ENCODE results near the gene HYAL1. TPM values are rescaled to one million over a fixed set of nuclear protein-coding genes. Genes with fewer than 3 reads are reported as not detected.

The HYAL1 gene
- polyA plus RNA-seq, 2 of the 4 experiments (the other 2 are of a cell fraction) = 0.62 to 1.1 TPM

DNA sequence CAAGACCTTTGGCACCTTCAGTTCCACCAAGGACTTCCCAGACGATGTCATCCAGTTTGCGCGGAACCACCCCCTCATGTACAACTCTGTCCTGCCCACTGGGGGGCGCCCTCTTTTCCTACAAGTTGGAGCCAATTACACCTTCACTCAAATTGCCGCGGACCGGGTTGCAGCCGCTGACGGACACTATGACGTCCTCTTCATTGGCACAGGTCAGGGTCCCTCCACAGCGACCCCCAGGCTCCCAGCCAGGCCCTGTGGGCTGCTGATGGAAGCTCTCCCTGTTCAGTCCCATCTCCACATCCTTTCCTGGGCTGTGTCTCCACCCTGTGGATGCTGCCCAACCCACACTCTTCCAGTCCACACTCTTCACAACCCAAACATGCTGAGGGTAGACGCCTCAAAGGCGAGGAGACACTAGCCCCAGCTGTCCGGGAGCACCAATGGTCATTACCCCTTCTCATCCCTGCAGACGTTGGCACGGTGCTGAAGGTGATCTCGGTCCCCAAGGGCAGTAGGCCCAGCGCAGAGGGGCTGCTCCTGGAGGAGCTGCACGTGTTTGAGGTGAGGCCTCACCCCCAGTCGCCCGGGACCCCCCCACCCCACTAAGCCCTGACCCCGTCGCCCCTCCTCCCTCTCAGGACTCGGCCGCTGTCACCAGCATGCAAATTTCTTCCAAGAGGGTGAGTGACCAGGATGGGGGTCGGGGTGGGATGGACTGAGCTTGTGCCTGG is 28.8 kb downstream of the HYAL1 start:
- Histone ChIP-seq H3K4me3 (no peak overlapping the region), H3K4me2 (no peak overlapping the region; the same call in 2 of the 3 replicates), H3K27ac (no peak overlapping the region), H3K9me3 (no peaks in the 10 kb centered on the region), H3K4me1 (peaks cover 27% of the 10 kb centered on the region)
- 13% methylated on average over 13 of the region's 26 CpGs for WGBS (ENCODE audit: missing lambda C conversion rate)
- FAIRE-seq = no peak
- no peak for TF ChIP-seq RFX5 (IDR thresholded peaks at IDR 0.05)
- no peak for TF ChIP-seq RCOR1 (IDR thresholded peaks at IDR 0.05; ENCODE audit: low read depth, low read length)
- no peak for TF ChIP-seq MAZ (IDR thresholded peaks at IDR 0.05; ENCODE audit: borderline replicate concordance, low read depth, low read length)
- no peak for TF ChIP-seq CEBPB (IDR thresholded peaks at IDR 0.05)
- TF ChIP-seq GATA3 (IDR thresholded peaks at IDR 0.05; ENCODE audit: borderline replicate concordance) = no peak
- TF ChIP-seq, protein P1, sequence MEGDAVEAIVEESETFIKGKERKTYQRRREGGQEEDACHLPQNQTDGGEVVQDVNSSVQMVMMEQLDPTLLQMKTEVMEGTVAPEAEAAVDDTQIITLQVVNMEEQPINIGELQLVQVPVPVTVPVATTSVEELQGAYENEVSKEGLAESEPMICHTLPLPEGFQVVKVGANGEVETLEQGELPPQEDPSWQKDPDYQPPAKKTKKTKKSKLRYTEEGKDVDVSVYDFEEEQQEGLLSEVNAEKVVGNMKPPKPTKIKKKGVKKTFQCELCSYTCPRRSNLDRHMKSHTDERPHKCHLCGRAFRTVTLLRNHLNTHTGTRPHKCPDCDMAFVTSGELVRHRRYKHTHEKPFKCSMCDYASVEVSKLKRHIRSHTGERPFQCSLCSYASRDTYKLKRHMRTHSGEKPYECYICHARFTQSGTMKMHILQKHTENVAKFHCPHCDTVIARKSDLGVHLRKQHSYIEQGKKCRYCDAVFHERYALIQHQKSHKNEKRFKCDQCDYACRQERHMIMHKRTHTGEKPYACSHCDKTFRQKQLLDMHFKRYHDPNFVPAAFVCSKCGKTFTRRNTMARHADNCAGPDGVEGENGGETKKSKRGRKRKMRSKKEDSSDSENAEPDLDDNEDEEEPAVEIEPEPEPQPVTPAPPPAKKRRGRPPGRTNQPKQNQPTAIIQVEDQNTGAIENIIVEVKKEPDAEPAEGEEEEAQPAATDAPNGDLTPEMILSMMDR (IDR thresholded peaks at IDR 0.05) = peak; percentile 69
- no peak for TF ChIP-seq NPAS2 (CRISPR knock-in tag; IDR thresholded peaks at IDR 0.05; ENCODE audit: borderline replicate concordance)
- TF ChIP-seq JUNB (IDR thresholded peaks at IDR 0.05) = no peak
- no peak for TF ChIP-seq SREBF2 (IDR thresholded peaks at IDR 0.05)
- no peak for TF ChIP-seq MYC (IDR thresholded peaks at IDR 0.05; ENCODE audit: borderline replicate concordance, low read length)
- peak; percentile 39; the same call in 1 of the 3 replicates for TF ChIP-seq SMC3 (IDR thresholded peaks at IDR 0.05)
- TF ChIP-seq CBX8 (IDR thresholded peaks at IDR 0.05) = no peak
- TF ChIP-seq RAD21 (conservative IDR thresholded peaks at IDR 0.05 in 1 of 2, IDR thresholded peaks at IDR 0.05 in 1 of 2) = peak in 1 of 2 experiments; percentile 35; a peak in 2 of 5 replicates
- TF ChIP-seq, protein P2, sequence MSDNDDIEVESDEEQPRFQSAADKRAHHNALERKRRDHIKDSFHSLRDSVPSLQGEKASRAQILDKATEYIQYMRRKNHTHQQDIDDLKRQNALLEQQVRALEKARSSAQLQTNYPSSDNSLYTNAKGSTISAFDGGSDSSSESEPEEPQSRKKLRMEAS (IDR thresholded peaks at IDR 0.05) = 0 out of 2 replicates have a peak, but pooled peaks have one; percentile 20
- no peak for TF ChIP-seq JUN (IDR thresholded peaks at IDR 0.05)
- ATAC-seq = peak; percentile 45 to 70; a peak in 5 of 6 replicates
- POLR2A ChIA-PET = no interaction called here
- DNase-seq (ENCODE audit: low read depth in 1 of 2, low spot score in 1 of 2) = peak; percentile 50 to 81
- CTCF ChIA-PET = interaction anchor here (0.7 to 8.0 kb wide), 20 partner anchors 8 to 92 kb away, joined by 3 to 67 read pairs (median 4); partner anchors contain the start of gene GNAI2

DNA sequence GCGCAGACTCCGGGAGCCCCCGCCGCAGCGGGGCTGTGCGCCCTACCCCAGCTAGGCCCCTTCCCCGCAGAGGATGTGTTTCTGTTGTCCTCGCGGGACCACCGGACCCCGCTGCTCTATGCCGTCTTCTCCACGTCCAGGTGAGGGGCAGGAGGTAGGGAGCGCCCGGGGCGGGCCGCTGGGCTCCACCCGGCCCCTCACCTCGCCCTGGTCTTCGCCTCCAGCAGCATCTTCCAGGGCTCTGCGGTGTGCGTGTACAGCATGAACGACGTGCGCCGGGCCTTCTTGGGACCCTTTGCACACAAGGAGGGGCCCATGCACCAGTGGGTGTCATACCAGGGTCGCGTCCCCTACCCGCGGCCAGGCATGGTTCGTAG is 29.7 kb downstream of the HYAL1 start:
- DNase-seq (ENCODE audit: low read depth in 1 of 2, low spot score in 1 of 2) (no peak), FAIRE-seq (no peak), ATAC-seq (no peak)
- Histone ChIP-seq H3K4me1 (peaks cover 36% of the 10 kb centered on the region), H3K4me3 (no peak overlapping the region), H3K4me2 (no peak overlapping the region; the same call in 2 of the 3 replicates), H3K27ac (no peak overlapping the region), H3K9me3 (no peaks in the 10 kb centered on the region)
- TF ChIP-seq FOXS1 (CRISPR knock-in tag; IDR thresholded peaks at IDR 0.05) (no peak), ZNF302 (CRISPR knock-in tag; IDR thresholded peaks at IDR 0.05) (no peak), EP300 (IDR thresholded peaks at IDR 0.05) (no peak), MAZ (IDR thresholded peaks at IDR 0.05; ENCODE audit: borderline replicate concordance, low read depth, low read length) (no peak), EHF (CRISPR knock-in tag; IDR thresholded peaks at IDR 0.05) (no peak)
- TF ChIP-seq, protein P3, sequence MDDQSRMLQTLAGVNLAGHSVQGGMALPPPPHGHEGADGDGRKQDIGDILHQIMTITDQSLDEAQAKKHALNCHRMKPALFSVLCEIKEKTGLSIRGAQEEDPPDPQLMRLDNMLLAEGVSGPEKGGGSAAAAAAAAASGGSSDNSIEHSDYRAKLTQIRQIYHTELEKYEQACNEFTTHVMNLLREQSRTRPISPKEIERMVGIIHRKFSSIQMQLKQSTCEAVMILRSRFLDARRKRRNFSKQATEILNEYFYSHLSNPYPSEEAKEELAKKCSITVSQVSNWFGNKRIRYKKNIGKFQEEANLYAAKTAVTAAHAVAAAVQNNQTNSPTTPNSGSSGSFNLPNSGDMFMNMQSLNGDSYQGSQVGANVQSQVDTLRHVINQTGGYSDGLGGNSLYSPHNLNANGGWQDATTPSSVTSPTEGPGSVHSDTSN (IDR thresholded peaks at IDR 0.05) = no peak
- TF ChIP-seq, protein P4, sequence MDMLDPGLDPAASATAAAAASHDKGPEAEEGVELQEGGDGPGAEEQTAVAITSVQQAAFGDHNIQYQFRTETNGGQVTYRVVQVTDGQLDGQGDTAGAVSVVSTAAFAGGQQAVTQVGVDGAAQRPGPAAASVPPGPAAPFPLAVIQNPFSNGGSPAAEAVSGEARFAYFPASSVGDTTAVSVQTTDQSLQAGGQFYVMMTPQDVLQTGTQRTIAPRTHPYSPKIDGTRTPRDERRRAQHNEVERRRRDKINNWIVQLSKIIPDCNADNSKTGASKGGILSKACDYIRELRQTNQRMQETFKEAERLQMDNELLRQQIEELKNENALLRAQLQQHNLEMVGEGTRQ (IDR thresholded peaks at IDR 0.05) = no peak
- ChIA-PET CTCF (interaction anchor here (0.7 to 8.0 kb wide), 7 partner anchors 12 to 79 kb away, joined by 3 to 67 read pairs (median 5); partner anchors contain the start of gene IFRD2), POLR2A (no interaction called here)
- WGBS (ENCODE audit: missing lambda C conversion rate) = 78% methylated on average over 9 of the region's 31 CpGs
